ENCODE results near the gene CDK12.
"Not testable (repeated sequence)": the region's sequence is repeated elsewhere in the genome, so short reads cannot be mapped to it uniquely, and the experiment has no call there.

The CDK12 gene

DNA sequence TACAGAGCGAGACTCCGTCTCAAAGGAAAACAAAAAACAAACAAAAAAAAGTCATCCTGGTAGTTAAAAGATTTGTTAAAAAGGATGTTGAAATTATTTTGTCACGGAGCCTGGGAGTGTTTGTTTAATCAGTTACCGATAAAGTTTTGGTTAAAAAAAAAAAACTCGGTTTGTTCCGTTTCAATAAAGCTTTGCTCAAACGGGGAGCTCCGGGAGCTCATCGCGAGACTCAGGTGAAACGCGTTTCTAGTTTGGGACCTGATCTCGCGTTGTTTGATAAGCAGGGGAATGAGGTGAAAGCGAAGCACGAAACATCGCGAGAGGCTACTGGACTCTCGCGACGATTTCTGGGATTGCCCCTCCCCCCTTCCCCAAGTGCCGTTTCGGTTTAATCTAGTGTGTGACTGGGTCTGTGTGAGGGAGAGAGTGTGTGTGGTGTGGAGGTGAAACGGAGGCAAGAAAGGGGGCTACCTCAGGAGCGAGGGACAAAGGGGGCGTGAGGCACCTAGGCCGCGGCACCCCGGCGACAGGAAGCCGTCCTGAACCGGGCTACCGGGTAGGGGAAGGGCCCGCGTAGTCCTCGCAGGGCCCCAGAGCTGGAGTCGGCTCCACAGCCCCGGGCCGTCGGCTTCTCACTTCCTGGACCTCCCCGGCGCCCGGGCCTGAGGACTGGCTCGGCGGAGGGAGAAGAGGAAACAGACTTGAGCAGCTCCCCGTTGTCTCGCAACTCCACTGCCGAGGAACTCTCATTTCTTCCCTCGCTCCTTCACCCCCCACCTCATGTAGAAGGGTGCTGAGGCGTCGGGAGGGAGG lies at the start of gene CDK12:
CDK12 (plus strand) TSS at position 374 of the 813 bp plus-strand sequence. CDS start 586 bp downstream, outside the sequence.
- DNase-seq, result peak; percentile 92

DNA sequence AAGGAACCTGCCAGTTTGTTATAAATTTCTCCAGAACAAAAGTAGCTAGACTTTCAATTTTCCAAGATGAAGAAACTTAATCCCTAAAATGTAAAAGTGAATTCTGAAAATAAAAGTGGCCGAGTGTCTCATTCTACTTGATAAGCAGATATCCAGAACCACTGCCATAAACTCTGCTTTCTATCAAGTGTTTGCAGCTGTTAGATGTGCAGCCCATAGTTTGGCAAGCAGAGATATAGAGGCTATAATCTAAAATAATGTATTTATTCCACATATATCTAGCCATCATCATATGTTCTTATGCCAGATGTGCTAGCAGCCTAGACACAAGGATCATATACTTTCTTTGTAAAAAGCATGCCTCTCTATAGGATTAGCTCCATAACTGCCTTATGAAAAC lies 45.1 kb upstream of the CDK12 start:
- no peak for DNase-seq

DNA sequence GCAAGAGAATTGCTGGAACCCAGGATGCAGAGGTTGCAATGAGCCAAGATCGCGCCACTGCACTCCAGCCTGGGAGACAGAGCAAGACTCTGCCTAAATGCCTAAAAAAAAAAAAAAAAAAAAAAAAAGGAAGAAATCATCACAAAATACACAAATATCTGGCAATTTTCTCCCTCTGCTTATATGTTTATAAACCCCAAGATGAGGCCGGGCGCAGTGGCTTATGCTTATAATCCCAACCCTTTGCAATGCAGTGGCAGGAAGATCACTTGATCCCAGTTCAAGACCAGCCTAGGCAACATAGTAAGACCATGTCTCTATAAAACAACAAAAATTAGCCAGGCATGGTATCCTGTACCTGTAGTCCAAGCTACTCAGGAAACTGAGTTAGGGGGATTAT lies 31.7 kb upstream of the CDK12 start:
- no peak for DNase-seq

DNA sequence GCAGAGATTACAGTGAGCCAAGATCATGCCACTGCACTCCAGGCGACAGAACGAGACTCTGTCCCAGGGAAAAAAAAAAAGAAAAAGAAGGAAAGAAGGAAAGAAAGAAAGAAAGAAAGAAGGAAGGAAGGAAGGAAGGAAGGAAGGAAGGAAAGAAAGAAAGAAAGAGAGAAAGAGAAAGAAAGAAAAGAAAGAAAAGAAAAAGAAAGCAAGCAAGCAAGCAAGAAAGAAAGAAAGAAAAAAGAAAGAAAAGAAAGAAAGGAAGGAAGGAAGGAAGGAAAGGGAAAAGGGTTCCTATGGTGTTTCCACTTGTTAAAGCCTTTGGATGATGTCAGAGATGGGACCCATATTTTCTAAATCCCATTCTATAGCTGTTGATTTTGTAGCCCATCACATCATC lies 21.4 kb upstream of the CDK12 start:
- not testable (repeated sequence) for DNase-seq

DNA sequence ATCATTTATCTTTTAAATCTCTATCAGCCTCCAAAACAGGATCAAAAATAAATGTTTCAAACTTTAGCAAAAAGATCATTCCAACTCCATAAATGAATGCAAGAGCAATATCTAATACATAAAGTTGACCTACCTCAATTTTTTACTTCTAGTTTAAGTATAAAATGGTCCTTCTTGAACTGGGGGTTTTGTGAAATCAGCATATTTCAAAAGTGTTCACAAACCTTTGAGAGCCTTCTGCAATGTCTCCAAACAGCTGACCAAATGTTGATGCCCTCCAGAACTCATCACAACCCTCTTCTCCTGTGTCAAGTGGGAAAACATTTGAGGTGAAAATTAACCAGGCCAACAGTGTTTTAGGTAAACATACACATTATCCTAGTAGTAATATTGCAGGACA lies 18.0 kb upstream of the CDK12 start:
- no peak for DNase-seq

DNA sequence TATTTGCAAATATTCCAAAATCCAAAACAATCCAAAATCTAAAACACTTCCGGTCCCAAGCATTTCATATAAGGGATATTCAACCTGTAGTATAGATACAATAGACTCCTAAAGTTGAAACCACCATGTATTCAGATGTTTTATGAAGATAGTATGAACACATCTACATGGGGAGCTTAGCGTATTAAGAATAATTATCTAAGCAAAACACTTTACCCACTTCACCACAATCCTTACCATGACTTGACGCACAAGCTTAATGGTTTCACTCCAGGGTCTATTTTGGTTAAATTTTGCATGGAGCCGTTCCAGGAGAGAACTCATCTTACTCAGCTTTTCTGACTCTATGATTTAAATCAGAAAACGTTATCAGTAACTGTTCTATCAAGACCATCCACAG lies 13.7 kb upstream of the CDK12 start:
- no peak for DNase-seq

DNA sequence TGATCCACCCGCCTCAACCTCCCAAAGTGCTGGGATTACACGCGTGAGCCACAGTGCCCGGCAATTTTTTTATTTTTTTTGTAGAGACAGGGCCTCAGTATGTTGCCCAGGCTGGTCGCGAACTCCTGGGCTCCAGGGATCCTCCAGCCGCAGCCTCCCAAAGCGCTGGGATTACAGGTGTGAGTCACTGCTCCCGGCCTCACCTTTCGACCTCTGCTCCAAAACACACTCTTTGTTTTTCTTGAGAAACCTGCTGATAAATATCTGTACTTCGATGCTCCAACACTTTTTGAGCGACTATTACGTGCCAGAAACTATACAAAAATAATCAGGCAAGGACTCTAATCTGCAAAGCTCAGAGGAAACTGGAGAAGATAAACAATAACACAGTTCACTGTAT lies 11.2 kb upstream of the CDK12 start:
- DNase-seq, result no peak

DNA sequence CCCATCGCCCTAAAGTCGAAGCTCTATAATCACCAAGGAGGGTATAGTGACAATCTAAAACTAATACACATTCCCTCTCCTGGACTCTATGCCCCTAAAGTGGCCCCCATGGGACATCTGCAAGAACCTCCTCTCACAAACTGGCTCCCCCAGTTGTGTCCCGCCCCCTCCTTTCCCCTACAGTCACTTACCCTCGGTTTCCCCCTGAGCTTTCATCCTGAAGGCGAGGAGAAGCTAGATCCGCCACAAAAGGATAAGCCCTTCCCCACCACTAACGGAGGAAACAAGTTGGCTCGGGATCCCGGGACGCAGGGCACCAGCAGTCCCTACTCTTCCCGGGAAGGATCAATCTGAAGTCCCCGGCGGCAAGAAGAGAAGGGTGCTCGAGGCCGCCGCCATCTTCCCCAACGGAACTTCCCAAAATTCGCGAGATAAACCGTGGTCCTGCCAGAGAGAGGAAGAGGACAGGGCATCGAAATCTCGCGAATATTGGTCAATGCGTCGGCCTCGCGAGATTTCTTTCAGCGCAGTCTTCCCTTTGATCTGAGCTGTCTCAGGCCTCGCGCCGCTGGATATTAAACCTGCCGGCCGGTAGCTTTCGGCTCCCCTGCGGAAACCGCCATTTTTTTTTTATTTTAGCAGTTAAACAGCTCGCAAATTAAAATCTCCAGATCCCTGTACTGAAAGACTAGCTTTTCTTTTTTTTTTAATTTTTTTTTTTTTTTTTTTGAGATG lies 10.3 kb upstream of the CDK12 start, which contains the start of gene MED1:
MED1 (minus strand) TSS at position 417 of the 735 bp plus-strand sequence; CDS start at position 216, 201 bp downstream.
- peak; percentile 97 for DNase-seq

DNA sequence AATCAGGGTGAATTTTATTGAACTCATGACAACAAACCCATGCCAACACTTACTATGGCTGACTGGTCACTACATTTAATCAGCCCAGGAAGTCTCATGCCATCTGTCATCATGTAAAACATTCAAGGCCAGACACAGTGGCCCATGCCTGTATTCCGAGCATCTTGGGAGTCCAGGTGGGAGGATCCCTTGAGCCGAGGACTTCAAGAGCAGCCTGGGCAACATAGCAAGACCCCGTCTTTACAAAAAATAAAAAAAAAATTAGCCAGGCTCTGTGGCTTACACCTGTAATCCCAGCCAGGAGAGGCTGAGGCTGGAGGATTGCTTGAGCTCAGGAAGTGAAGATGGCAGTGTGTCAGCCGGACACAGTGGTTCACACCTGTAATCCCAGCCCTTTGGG lies 5.4 kb upstream of the CDK12 start:
- no peak for DNase-seq

DNA sequence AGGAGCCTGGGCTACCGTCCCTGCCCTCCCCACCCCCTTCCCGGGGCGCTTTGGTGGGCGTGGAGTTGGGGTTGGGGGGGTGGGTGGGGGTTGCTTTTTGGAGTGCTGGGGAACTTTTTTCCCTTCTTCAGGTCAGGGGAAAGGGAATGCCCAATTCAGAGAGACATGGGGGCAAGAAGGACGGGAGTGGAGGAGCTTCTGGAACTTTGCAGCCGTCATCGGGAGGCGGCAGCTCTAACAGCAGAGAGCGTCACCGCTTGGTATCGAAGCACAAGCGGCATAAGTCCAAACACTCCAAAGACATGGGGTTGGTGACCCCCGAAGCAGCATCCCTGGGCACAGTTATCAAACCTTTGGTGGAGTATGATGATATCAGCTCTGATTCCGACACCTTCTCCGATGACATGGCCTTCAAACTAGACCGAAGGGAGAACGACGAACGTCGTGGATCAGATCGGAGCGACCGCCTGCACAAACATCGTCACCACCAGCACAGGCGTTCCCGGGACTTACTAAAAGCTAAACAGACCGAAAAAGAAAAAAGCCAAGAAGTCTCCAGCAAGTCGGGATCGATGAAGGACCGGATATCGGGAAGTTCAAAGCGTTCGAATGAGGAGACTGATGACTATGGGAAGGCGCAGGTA lies 762 bp downstream of the CDK12 start:
- DNase-seq, result no peak

DNA sequence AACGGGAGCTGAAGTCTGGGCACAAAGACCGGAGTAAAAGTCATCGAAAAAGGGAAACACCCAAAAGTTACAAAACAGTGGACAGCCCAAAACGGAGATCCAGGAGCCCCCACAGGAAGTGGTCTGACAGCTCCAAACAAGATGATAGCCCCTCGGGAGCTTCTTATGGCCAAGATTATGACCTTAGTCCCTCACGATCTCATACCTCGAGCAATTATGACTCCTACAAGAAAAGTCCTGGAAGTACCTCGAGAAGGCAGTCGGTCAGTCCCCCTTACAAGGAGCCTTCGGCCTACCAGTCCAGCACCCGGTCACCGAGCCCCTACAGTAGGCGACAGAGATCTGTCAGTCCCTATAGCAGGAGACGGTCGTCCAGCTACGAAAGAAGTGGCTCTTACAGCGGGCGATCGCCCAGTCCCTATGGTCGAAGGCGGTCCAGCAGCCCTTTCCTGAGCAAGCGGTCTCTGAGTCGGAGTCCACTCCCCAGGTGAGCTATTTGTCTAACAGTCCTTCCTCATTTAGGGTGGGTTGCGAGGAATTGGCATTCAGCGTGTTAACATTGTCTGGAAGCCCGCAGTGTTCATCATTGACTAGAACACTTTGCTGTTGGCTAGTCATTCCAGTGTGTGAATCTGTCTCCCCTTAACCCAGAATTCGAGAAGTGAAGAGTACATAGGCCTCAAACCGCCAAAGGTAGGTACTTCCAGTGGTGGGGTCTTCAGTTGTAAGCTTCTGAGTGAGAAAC lies 1.5 kb downstream of the CDK12 start:
- no peak for DNase-seq

DNA sequence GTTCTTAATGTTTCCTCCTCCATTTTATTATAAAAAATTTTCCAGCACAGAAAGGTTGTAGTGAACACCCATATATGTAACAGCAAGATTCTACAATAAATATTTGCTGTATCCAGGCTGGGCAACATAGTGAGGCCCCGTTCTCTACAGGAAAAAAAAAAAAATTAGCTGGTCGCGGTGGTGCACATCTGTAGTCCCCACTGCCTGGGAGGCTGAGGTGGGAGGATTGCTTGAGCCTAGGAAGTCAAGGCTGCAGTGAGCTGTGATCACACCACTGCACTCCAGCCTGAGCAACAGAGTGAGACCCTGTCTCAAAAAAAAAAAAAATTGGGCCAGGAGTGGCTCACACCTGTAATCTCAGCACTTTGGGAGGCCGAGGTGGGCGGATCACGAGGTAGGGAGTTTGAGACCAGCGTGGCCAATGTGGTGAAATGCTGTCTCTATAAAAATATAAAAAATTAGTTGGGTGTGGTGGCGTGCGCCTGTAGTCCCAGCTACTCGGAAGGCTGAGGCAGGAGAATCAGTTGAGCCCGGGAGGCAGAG lies 3.4 kb downstream of the CDK12 start:
- not testable (repeated sequence) for DNase-seq

DNA sequence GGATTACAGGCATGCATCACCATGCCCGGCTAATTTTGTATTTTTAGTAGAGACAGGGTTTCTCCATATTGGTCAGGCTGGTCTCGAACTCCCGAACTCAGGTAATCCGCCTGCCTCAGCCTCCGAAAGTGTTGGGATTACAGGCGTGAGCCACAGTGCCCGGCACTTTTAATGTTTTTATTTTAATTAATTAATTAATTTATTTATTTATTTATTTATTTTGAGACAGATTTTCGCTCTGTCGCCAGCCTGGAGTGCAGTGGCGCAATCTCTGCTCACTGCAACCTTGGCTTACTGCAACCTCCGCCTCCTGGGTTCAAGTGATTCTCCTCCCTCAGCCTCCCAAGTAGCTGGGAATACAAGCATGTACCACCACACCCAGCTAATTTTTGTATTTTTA lies 7.3 kb downstream of the CDK12 start:
- not testable (repeated sequence) for DNase-seq

DNA sequence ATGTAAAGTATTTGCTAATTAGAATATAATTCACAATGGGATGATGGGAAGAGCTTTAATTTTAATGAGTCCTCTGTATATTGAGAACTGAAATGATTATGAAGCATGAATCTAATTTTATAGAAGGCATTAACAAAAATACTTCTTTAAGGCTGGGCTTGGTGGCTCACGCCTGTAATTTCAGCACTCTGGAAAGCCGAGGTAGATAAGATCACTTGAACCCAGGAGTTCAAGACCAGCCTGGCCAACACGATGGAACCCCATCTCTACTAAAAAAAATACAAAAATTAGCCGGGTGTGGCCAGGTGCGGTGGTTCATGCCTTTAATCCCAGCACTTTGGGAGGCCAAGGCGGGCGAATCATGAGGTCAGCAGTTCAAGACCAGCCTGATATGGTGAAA lies 12.0 kb downstream of the CDK12 start:
- no peak for DNase-seq

DNA sequence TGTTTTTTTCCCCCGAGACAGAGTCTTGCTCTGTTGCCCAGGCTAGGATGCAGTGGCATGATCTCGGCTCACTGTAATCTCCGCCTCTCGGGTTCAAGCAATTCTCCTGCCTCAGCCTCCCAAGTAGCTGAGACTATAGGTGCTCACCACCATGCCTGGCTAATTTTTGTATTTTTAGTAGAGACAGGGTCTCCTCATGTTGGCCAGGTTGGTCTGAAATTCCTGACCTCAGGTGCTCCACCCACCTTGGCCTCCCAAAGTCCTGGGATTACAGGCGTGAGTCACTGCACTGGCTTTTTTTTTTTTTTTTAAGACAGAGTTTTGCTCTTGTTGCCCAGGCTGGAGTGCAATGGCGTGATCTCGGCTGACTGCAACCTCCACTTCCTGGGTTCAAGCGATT lies 18.3 kb downstream of the CDK12 start:
- not testable (repeated sequence) for DNase-seq

DNA sequence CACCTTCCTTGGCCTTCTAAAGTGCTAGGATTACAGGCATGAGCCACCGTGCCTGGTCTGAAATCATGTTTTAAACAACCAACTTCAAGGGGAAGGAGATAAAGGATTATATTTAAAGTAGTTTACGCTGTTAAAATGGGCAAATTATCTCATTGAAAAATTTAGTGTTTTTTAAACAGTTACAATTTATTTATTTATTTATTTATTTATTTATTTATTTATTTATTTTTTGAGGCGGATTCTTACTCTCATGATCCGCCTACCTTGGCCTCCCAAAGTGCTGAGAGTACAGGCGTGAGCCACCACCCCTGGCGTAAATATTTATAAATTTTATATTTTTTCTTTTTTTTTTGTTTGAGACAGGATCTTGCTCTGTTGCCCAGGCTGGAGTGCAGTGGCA lies 22.2 kb downstream of the CDK12 start:
- no peak for DNase-seq

DNA sequence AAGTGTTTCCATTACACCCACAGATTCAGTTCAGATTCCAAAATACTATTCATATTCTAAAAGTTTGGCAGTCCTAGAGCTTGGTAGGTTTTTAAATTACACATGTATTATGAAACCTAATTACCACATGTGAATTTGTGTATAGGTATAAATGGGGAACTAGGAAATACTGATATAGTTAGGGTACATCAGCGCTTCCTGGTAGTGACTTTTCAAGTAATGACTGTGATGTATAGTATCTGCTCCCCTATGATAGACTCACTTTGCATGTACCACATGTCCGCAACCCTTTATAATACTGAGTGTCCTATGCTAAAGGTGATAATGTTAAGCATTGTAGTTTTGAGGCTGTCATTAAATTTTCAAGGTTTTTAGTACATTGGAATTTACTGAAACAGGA lies 22.9 kb downstream of the CDK12 start:
- no peak for DNase-seq

DNA sequence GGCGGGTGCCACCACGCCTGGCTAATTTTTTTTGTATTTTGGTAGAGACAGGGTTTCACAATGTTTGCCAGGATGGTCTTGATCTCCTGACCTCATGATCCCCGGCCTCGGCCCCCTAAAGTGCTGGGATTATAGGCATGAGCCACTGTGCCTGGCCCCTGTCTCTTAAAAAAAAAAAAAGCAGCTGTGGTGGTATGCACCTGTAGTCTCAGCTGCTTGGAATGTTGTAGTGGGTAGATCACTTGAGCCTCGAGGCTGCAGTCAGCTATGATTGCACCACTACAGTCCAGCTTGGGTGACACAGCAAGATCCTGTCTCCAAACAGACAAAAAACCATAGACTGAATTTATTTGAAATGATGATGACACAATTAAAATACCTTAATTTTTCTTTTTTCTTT lies 24.3 kb downstream of the CDK12 start:
- no peak for DNase-seq

DNA sequence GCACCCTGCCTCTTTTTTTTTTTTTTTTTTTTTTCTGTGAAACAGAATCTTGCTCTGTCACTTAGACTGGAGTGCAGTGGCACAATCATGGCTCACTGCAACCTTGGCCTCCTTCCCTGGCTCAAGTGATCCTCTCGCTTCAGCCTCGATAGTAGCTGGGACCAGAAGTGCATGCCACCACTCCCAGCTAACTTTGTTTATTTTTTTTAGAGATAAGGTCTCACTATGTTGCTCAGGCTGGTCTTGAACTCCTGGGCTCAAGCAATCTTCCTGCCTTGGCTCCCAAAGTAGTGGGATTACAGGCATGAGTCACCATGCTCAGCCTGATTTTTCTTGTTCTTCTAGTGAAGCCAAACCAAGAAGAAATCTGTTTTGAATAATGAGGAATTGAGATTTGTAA lies 25.0 kb downstream of the CDK12 start:
- no peak for DNase-seq

DNA sequence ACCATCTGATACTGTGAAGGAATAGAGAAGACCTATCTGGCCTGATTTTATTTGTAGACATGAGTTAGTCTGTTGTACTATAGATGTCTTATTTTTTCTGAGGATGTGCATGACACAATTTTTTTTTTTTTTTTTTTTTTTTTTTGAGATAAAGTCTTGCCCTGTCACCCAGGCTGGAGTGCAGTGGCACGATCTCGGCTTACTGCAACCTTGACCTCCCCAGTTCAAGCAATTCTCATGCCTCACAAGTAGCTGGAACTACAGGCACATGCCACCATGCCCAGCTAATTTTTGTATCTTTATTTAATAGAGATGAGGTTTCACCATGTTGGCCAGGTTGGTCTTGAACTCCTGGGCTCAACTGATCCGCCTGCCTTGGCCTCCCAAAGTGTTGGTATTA lies 26.2 kb downstream of the CDK12 start:
- not testable (repeated sequence) for DNase-seq

DNA sequence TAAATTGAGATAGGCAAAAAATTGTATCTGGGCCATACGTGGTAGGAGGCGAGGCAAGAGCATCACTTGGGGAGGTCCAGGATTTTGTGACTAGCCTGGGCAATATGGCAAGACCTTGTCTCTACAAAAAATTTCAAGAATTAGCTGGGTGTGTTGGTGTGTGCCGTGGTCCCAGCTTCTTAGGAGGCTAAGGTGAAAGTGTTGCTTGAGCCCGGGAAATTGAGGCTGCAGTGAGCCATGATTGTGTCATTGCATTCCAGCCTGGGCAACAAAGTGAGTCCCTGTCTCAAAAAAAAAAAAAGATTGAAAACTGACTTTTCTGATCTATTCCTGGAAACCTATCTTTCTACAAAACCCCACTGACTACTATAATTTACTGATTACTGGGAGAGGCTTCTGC lies 26.7 kb downstream of the CDK12 start:
- DNase-seq, result no peak

DNA sequence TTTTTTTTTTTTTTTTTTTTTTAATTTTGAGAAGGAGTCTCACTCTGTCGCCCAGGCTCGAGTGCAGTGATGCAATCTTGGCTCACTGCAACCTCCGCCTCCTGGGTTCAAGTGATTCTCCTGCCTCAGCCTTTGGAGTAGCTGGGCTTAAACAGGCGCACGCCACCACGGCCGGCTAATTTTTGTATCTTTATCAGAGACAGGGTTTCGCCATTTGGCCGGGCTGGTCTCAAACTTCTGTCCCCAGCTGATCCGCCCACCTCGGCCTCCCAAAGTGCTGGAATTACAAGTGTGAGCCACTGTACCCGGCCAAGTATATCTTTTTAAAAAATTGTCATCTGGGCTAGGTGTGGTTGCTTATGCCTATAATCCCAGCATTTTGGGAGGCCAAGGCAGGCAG lies 35.6 kb downstream of the CDK12 start:
- not testable (repeated sequence) for DNase-seq

DNA sequence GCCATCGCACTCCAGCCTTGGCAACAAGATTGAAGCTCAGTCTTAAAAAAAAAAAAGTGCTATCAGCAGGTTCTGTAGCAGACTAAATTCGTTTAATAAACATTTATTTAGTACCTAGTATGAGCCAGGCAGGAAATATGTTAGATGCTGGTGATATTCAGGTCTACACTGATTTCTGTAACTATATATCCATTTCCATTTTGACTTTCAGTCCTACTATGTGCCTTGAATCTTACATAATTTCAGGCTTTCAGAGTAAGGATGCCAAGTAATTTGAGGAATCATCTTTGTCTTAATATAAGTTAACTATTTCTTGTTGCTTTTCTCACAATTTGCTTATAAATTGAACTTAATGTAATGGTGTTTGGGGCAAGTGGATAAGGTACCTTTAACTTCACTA lies 46.2 kb downstream of the CDK12 start:
- DNase-seq, result no peak
